Measurements from ENCODE around the gene SNUPN. TPM values are rescaled to one million over a fixed set of nuclear protein-coding genes. Genes with fewer than 3 reads are reported as not detected.

SNUPN gene
- total and polyA plus RNA-seq, 2 of the 8 experiments (the other 6 are each of a cell fraction or from before 2014, with no cell fraction given): 13.3 to 28.2 TPM

DNA sequence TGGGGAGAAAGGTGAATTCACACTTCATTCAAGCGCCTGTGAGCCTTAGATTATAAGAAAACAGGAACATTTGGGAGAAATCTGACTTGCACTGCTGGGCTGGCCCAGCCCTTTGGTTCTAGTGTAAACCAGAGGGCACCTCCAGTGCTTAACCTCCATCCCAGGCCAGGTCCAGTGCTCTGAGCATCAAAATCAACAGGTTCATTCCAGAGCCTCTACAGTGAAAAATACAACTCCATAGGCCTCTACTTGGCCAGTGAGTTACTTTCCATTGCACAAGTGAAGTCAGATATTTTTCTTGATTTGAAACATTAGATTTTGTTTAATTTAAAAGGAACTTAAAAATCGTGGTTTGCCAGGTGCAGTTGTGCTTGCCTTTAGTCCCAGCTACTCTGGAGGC, 3.0 kb downstream of the SNUPN start:
- Histone ChIP-seq H3K14ac (ENCODE audit: insufficient read length) (no peak overlapping the region), H4K20me1 (replicated peaks in 1 of 2; ENCODE audit: control insufficient read depth in 1 of 2, insufficient read depth in 2 of 2, low read length in 2 of 2) (no peaks in the 10 kb centered on the region), H4K91ac (replicated peaks; ENCODE audit: insufficient read length, low read length) (no peak overlapping the region), H2BK12ac (ENCODE audit: low read depth, low read length) (no peak overlapping the region), H3K56ac (replicated peaks; ENCODE audit: insufficient read length, low read depth, low read length) (no peak overlapping the region), H4K8ac (ENCODE audit: extremely low read depth, insufficient read depth, low read length) (no peak overlapping the region), H3K4me3 (ENCODE audit: extremely low read depth in 1 of 4, insufficient read depth in 2 of 4, low read depth in 3 of 4, low read length in 4 of 4) (no peak overlapping the region), H3K36me3 (ENCODE audit: control insufficient read depth in 2 of 4, insufficient read depth in 4 of 4, low read length in 3 of 4) (peaks cover 0 to 16% (median 4%) of the 10 kb centered on the region in 4 experiments; a peak in 5 of 8 replicates), H3K79me1 (ENCODE audit: low read depth, low read length) (no peaks in the 10 kb centered on the region; the same call in 1 of the 2 replicates), H3K9me3 (ENCODE audit: insufficient read depth in 2 of 2, low read depth in 1 of 2, low read length in 1 of 2) (no peaks in the 10 kb centered on the region), H4K5ac (ENCODE audit: insufficient read length, low read depth, low read length) (no peak overlapping the region), H3K18ac (ENCODE audit: extremely low read depth, low read length) (no peak overlapping the region), H2BK20ac (ENCODE audit: low read length) (no peak overlapping the region), H3K23me2 (ENCODE audit: low read depth, low read length) (peaks cover 5% of the 10 kb centered on the region), H3K4me2 (ENCODE audit: insufficient read depth in 1 of 2, low read depth in 2 of 2, low read length in 2 of 2) (no peak overlapping the region), H2BK15ac (ENCODE audit: low read length) (no peak overlapping the region), H3K79me2 (ENCODE audit: control insufficient read depth in 1 of 2, insufficient read depth in 2 of 2, low read length in 2 of 2) (no peaks in the 10 kb centered on the region), H3K27me3 (replicated peaks in 1 of 4; ENCODE audit: control insufficient read depth in 3 of 4, extremely low read depth in 1 of 4, insufficient read depth in 3 of 4, low read length in 3 of 4) (no peaks in the 10 kb centered on the region), H3K4ac (replicated peaks; ENCODE audit: insufficient read length, low read depth, low read length) (no peak overlapping the region), H3K9ac (replicated peaks in 1 of 4; ENCODE audit: extremely low read depth in 1 of 4, low read depth in 3 of 4, low read length in 3 of 4) (no peak overlapping the region), H3K23ac (ENCODE audit: insufficient read length) (no peak overlapping the region), H3K27ac (ENCODE audit: low read depth, low read length) (no peak overlapping the region), H2AFZ (ENCODE audit: low read length) (no peak overlapping the region), H3K4me1 (replicated peaks in 1 of 4; ENCODE audit: control insufficient read depth in 3 of 4, insufficient read depth in 4 of 4, low read length in 3 of 4) (peaks cover 0 to 3% (median 0%) of the 10 kb centered on the region in 4 experiments; a peak in 3 of 7 replicates), H2BK5ac (ENCODE audit: low read depth, low read length) (no peak overlapping the region), H2AK5ac (ENCODE audit: low read depth, low read length) (no peak overlapping the region), H2BK120ac (replicated peaks; ENCODE audit: low read depth, low read length) (no peak overlapping the region)
- 89% methylated on average over 2 of the region's 2 CpGs; no CpG with 5 or more reads in 1 of the 2 experiments for WGBS, 2 experiments (ENCODE audit: extremely low coverage in 1 of 2, insufficient coverage in 1 of 2, insufficient read length in 1 of 2, insufficient replicate concordance in 2 of 2, low coverage in 1 of 2, low lambda C conversion rate in 2 of 2, missing lambda C conversion rate in 1 of 2)
- ChIA-PET CTCF (ENCODE audit: partially characterized antibody) (no interaction called here), POLR2A (ENCODE audit: partially characterized antibody) (interaction anchor here (2.0 to 6.7 kb wide), 2 partner anchors 11 to 16 kb away, joined by 4 to 73 read pairs; partner anchors contain the start of gene IMP3)
- DNase-seq (ENCODE audit: low read depth in 1 of 2, low spot score in 2 of 2) (no peak), FAIRE-seq (no peak)
- TF ChIP-seq SUZ12 (IDR thresholded peaks at IDR 0.05; ENCODE audit: low read length) (no peak), CBX8 (IDR thresholded peaks at IDR 0.05; ENCODE audit: borderline replicate concordance, low read depth, low read length) (no peak), SP4 (IDR thresholded peaks at IDR 0.05; ENCODE audit: low read length) (no peak), BCL11A (IDR thresholded peaks at IDR 0.05; ENCODE audit: low read depth in 2 of 2, low read length in 2 of 2) (no peak), ASH2L (IDR thresholded peaks at IDR 0.05; ENCODE audit: low read length) (no peak), BRCA1 (IDR thresholded peaks at IDR 0.05; ENCODE audit: low read depth, low read length) (no peak), HDAC2 (IDR thresholded peaks at IDR 0.05; ENCODE audit: borderline replicate concordance in 1 of 2, low read depth in 2 of 2, low read length in 2 of 2) (no peak), ZNF274 (IDR thresholded peaks at IDR 0.05; ENCODE audit: borderline replicate concordance, extremely low read depth, low read length) (no peak), NRF1 (IDR thresholded peaks at IDR 0.05; ENCODE audit: low read depth, low read length) (no peak), NANOG (IDR thresholded peaks at IDR 0.05; ENCODE audit: insufficient read depth, low read depth, low read length, poor library complexity, severe bottlenecking) (no peak)

Data from H1 (cell line).